Activated T-cell treated with anti-CD3 and anti-CD28 coated beads, Interleukin-2, amount 50 U/mL, for 72 hours (primary cell): Measurements from ENCODE around the gene DNAJA3. TPM values are rescaled to one million over a fixed set of nuclear protein-coding genes. Genes with fewer than 3 reads are reported as not detected.

Experiments used
- ATAC-seq, 2 donors: fragments of 150-1000 bp; cut with Tn5 transposase; replicated peaks in 1 of 2; 2 replicates each; pipeline ENCODE4 v1.10.0; 2021; ENCODE audit warnings: moderate library complexity in 2 of 2, mild to moderate bottlenecking in 1 of 2
- DNase-seq, 2 donors: peaks; one replicate each; pipeline ENCODE4 v3.0.0; 2021 to 2022; ENCODE audit warnings: mixed read lengths in 1 of 2
- H3K27ac Mint-ChIP-seq: one replicate; pipeline ENCODE4 v1.8.0; 2022; ENCODE audit warnings: mild to moderate bottlenecking, moderate library complexity, mixed read lengths
- H3K27me3 Mint-ChIP-seq: one replicate; pipeline ENCODE4 v1.8.0; 2022; ENCODE audit warnings: low read depth, mixed read lengths
- H3K36me3 Mint-ChIP-seq, 2 donors: one replicate each; pipeline ENCODE4 v1.8.0; 2022; ENCODE audit warnings: mixed read lengths in 2 of 2, mild to moderate bottlenecking in 1 of 2; ENCODE audit not compliant: insufficient read depth in 2 of 2
- H3K4me1 Mint-ChIP-seq: one replicate; pipeline ENCODE4 v1.8.0; 2022; ENCODE audit warnings: low read depth, mixed read lengths
- H3K4me3 Mint-ChIP-seq, 2 donors: one replicate each; pipeline ENCODE4 v1.8.0; 2022; ENCODE audit warnings: mild to moderate bottlenecking in 2 of 2, mixed read lengths in 2 of 2, moderate library complexity in 2 of 2
- H3K9me3 Mint-ChIP-seq, 2 donors: one replicate each; pipeline ENCODE4 v1.8.0; 2022; ENCODE audit warnings: mixed read lengths in 2 of 2
- total RNA-seq, 2 donors: library from RNA; stranded (reverse); gene quantifications; one replicate each; pipeline ENCODE4 v1.2.3, GENCODE V29; 2022

DNAJA3 gene
- total RNA-seq, 2 donors from 2014 or later, result 83.6 to 98.7 TPM

GRCh38 chr16:4419402-4419959 is 6.2 kb upstream of the DNAJA3 start:
- no peak for ATAC-seq
- Mint-ChIP-seq H3K4me1 (peaks cover 23% of the 10 kb centered on the region), H3K27ac (no peak overlapping the region), H3K4me3 (no peak overlapping the region), H3K36me3 (peaks cover 3 to 6% of the 10 kb centered on the region in 2 donors), H3K27me3 (no peaks in the 10 kb centered on the region), H3K9me3 (no peaks in the 10 kb centered on the region)
- no peak for DNase-seq

DNA sequence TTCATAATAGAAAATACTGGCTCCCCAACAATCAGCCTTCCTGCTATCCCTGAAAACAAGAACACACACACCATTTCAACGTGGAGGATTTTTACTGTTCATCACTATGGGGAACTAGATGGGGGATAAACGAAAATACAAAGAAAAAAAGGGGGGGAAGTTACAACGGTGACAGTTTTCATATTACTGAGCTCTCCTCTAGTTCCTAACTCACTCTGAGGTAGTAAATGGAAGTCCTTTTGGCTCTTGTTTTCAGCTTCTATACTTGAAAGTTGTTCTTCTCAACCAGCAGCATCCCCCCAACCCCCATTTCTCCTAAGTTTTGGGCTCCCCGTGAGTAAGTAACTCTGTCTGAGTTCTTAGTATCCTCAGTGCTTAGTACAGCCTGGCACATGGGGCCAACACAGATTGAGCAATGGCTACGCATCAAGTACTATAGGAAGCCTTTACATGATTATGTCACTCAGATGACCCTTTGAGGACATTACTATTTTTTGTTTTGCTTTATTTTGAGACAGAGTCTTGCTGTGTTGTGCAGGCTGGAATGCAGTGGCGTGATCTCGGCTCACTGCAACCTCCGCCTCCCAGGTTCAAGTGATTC is 5.1 kb upstream of the DNAJA3 start:
- H3K9me3 Mint-ChIP-seq, result no peaks in the 10 kb centered on the region
- no peak overlapping the region for H3K27ac Mint-ChIP-seq
- no peaks in the 10 kb centered on the region for H3K27me3 Mint-ChIP-seq
- peaks cover 1 to 3% of the 10 kb centered on the region in 2 donors for H3K36me3 Mint-ChIP-seq
- ATAC-seq (no peak), DNase-seq (no peak)
- H3K4me3 Mint-ChIP-seq, result no peak overlapping the region
- peaks cover 18% of the 10 kb centered on the region for H3K4me1 Mint-ChIP-seq

- ATAC-seq (peak; percentile 37 to 41), DNase-seq (no peak)
- Mint-ChIP-seq H3K9me3 (no peaks in the 10 kb centered on the region), H3K4me1 (peaks cover 41% of the 10 kb centered on the region), H3K27me3 (no peaks in the 10 kb centered on the region), H3K4me3 (peak overlapping the region; percentile 93 to 98), H3K27ac (peak overlapping the region; percentile 100), H3K36me3 (peaks cover 11 to 21% of the 10 kb centered on the region in 2 donors)
Measured at GRCh38 chr16:4426021-4426684, 485 bp downstream of the DNAJA3 start.

GRCh38 chr16:4426722-4427372 is 1.2 kb downstream of the DNAJA3 start:
- H3K4me3 Mint-ChIP-seq, result peak overlapping the region; percentile 93 to 98
- no peak for DNase-seq
- ATAC-seq, result no peak
- H3K9me3 Mint-ChIP-seq, result no peaks in the 10 kb centered on the region
- no peaks in the 10 kb centered on the region for H3K27me3 Mint-ChIP-seq
- H3K27ac Mint-ChIP-seq, result peak overlapping the region; percentile 100
- H3K36me3 Mint-ChIP-seq, result peaks cover 13 to 25% of the 10 kb centered on the region in 2 donors
- H3K4me1 Mint-ChIP-seq, result peaks cover 44% of the 10 kb centered on the region

DNA sequence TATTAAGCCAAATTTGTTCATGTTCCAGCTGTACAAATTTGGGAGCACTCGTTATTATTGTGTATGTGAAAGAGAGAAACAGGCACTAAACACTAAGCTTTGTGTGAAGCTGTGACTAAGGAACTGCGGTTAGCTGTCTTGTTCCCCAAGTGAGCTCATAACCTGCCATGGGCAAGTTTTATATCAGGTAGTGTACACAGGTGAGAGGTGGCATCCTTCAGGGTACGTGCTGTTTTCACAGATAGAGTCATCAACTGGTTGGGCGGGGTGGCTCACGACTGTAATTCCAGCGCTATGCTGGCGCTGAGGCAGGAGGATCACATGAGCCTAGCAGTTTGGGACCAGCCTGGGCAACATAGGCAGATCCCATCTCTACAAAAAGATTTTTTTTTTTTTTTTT is 2.8 kb downstream of the DNAJA3 start:
- no peaks in the 10 kb centered on the region for H3K9me3 Mint-ChIP-seq
- DNase-seq (no peak), ATAC-seq (no peak)
- H3K27ac Mint-ChIP-seq, result peak overlapping the region; percentile 68
- peak overlapping the region; percentile 42 to 49 for H3K4me3 Mint-ChIP-seq
- peaks cover 48% of the 10 kb centered on the region for H3K4me1 Mint-ChIP-seq
- peaks cover 14 to 30% of the 10 kb centered on the region in 2 donors for H3K36me3 Mint-ChIP-seq
- no peaks in the 10 kb centered on the region for H3K27me3 Mint-ChIP-seq

GRCh38 chr16:4431023-4431422 is 5.4 kb downstream of the DNAJA3 start:
- Mint-ChIP-seq H3K4me3 (no peak overlapping the region), H3K4me1 (peaks cover 45% of the 10 kb centered on the region), H3K27me3 (no peaks in the 10 kb centered on the region), H3K27ac (peak overlapping the region; percentile 64), H3K36me3 (peaks cover 17 to 42% of the 10 kb centered on the region in 2 donors), H3K9me3 (no peaks in the 10 kb centered on the region)
- ATAC-seq (no peak), DNase-seq (no peak)

GRCh38 chr16:4433228-4433627 is 7.6 kb downstream of the DNAJA3 start:
- H3K36me3 Mint-ChIP-seq, result peaks cover 16 to 42% of the 10 kb centered on the region in 2 donors
- H3K9me3 Mint-ChIP-seq, result no peaks in the 10 kb centered on the region
- H3K27me3 Mint-ChIP-seq, result no peaks in the 10 kb centered on the region
- no peak overlapping the region for H3K4me3 Mint-ChIP-seq
- peak overlapping the region; percentile 38 for H3K27ac Mint-ChIP-seq
- DNase-seq, result no peak
- peaks cover 27% of the 10 kb centered on the region for H3K4me1 Mint-ChIP-seq
- ATAC-seq, result no peak

GRCh38 chr16:4433914-4434787 is 8.5 kb downstream of the DNAJA3 start:
- Mint-ChIP-seq H3K4me3 (no peak overlapping the region), H3K4me1 (peaks cover 22% of the 10 kb centered on the region), H3K9me3 (no peaks in the 10 kb centered on the region), H3K27ac (peak overlapping the region; percentile 23), H3K36me3 (peaks cover 14 to 38% of the 10 kb centered on the region in 2 donors), H3K27me3 (no peaks in the 10 kb centered on the region)
- DNase-seq (no peak), ATAC-seq (no peak)

DNA sequence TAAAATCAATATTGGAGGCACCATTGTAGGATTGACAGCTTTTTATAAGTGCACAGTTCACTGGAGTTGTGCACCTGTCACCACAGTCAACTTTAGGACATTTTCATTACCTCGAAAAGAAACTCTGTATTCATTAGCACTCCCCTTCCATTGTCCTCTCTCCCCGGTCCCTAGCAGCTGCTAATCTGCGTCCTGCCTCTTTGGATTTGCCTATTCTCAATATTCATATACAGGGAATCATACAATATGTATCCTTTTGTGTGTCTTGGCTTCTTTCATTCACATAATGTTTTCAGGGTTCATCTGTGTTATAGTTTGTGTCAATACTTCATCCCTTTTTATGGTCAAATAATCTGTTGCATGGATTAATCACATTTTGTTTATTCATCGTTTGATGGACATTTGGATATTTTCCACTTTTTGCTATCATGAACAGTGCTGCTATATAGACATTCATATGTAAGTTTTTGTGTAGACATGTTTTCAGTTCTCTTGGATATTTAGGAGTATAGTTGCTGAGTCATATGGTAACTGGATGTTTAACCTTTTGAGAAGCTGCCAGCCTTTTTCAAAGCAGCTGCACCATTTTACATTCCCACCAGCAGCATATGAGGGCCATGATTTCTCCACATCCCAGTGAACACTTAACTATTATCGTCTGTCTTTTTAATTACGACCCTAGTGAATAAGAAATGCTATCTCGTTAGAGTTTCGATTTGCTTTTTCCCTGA is 9.8 kb downstream of the DNAJA3 start:
- H3K4me1 Mint-ChIP-seq, result peaks cover 18% of the 10 kb centered on the region
- H3K27ac Mint-ChIP-seq, result peak overlapping the region; percentile 57
- H3K27me3 Mint-ChIP-seq, result no peaks in the 10 kb centered on the region
- H3K36me3 Mint-ChIP-seq, result peaks cover 16 to 34% of the 10 kb centered on the region in 2 donors
- no peak overlapping the region for H3K4me3 Mint-ChIP-seq
- no peak for ATAC-seq
- DNase-seq, result no peak
- no peaks in the 10 kb centered on the region for H3K9me3 Mint-ChIP-seq

DNA sequence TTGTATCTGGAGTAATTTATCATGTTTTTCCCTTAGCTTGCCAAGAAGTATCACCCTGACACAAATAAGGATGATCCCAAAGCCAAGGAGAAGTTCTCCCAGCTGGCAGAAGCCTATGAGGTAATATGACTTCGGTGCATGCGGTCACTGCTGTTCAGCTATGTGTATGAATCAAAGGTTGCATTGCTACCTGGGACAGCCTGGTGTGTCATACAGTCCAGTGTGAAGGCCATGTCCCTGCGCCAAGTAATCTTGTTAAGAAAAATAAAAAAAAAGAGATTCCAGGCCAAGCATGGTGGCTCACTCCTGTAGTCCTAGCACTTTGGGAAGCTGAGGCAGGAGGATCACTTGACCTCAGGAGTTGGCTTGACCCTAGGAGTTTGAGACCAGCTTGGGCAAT is 11.7 kb downstream of the DNAJA3 start:
- Mint-ChIP-seq H3K4me1 (peaks cover 13% of the 10 kb centered on the region), H3K4me3 (no peak overlapping the region), H3K36me3 (peaks cover 17 to 29% of the 10 kb centered on the region in 2 donors), H3K9me3 (no peaks in the 10 kb centered on the region), H3K27ac (peak overlapping the region; percentile 20), H3K27me3 (no peaks in the 10 kb centered on the region)
- DNase-seq (no peak), ATAC-seq (no peak)

DNA sequence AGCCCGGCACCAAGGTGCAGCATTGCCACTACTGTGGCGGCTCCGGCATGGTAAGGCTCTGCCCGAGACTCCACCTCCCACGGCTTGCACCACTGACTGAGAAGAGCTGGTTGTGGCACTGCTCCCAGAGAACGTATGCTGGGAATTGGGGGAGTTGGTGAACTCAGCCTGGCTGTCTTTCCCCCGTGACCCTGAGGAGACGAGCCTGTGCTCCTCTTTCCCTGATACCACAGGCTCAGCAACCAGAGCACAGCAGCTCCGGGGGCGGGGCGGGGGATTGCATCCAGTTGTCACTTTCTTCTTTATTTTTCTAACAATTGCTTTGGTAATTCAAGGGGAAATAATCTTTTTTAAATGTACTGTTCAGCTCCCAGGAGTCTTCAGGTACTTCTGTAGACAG is 16.7 kb downstream of the DNAJA3 start:
- Mint-ChIP-seq H3K27me3 (no peaks in the 10 kb centered on the region), H3K9me3 (no peaks in the 10 kb centered on the region), H3K36me3 (peaks cover 13 to 22% of the 10 kb centered on the region in 2 donors), H3K4me3 (no peak overlapping the region), H3K27ac (no peak overlapping the region), H3K4me1 (no peaks in the 10 kb centered on the region)
- no peak for DNase-seq
- ATAC-seq, result no peak

GRCh38 chr16:4443271-4443670 is 17.6 kb downstream of the DNAJA3 start:
- Mint-ChIP-seq H3K27me3 (no peaks in the 10 kb centered on the region), H3K27ac (no peak overlapping the region), H3K4me1 (no peaks in the 10 kb centered on the region), H3K9me3 (no peaks in the 10 kb centered on the region), H3K4me3 (no peak overlapping the region), H3K36me3 (peaks cover 12 to 22% of the 10 kb centered on the region in 2 donors)
- ATAC-seq (no peak), DNase-seq (no peak)
